Measurements from ENCODE around the gene CD74. TPM values are rescaled to one million over a fixed set of nuclear protein-coding genes. Genes with fewer than 3 reads are reported as not detected.

The CD74 gene
- total and polyA plus RNA-seq, 10 of the 15 experiments (the other 5 are each of a cell fraction or from before 2014, with no cell fraction given) = 1,387 to 11,063 (median 3,922) TPM

- Histone ChIP-seq H3K4me1 (ENCODE audit: control insufficient read depth, insufficient read depth, low read length) (peaks cover 14% of the 10 kb centered on the region), H3K9me3 (replicated peaks; ENCODE audit: control insufficient read depth, insufficient read depth, low read length) (no peaks in the 10 kb centered on the region), H3K9ac (ENCODE audit: control insufficient read depth, insufficient read depth, low read length) (peak overlapping the region; percentile 61), H4K20me1 (ENCODE audit: control insufficient read depth, insufficient read depth) (peaks cover 59% of the 10 kb centered on the region), H3K36me3 (ENCODE audit: control insufficient read depth in 2 of 2, insufficient read depth in 2 of 2, low read length in 1 of 2) (peaks cover 49 to 59% of the 10 kb centered on the region in 2 experiments), H3K27ac (ENCODE audit: control insufficient read depth, insufficient read depth) (peak overlapping the region; percentile 100), H3K4me2 (ENCODE audit: control insufficient read depth, insufficient read depth) (peak overlapping the region; percentile 91), H3K4me3 (peak overlapping the region; percentile 99; the same call in 1 of the 2 replicates), H3K27me3 (replicated peaks in 1 of 2; ENCODE audit: control insufficient read depth in 2 of 2, insufficient read depth in 2 of 2, low read length in 1 of 2) (no peaks in the 10 kb centered on the region), H3K79me2 (ENCODE audit: control insufficient read depth, insufficient read depth, low read length) (peaks cover 65% of the 10 kb centered on the region), H2AFZ (ENCODE audit: control insufficient read depth, low read depth, low read length) (no peak overlapping the region)
- ChIA-PET RAD21 (ENCODE audit: unreplicated experiment) (interaction anchor here (2.2 kb wide), 1 partner anchor 29 kb away, joined by 7 read pairs; no protein-coding TSS in a partner anchor), SMC1A (ENCODE audit: uncharacterized antibody, unreplicated experiment) (interaction anchor here (1.0 to 1.4 kb wide), 4 partner anchors 8 to 25 kb away, joined by 3 to 4 read pairs (median 4); no protein-coding TSS in a partner anchor), POLR2A (interaction anchor here (1.2 to 1.4 kb wide), 3 partner anchors 9 to 30 kb away, joined by 3 to 8 read pairs (median 5); no protein-coding TSS in a partner anchor), CTCF (interaction anchor here (2.1 to 14.0 kb wide), 2 partner anchors 9 to 28 kb away, joined by 11 to 274 read pairs; no protein-coding TSS in a partner anchor)
- BruUV-seq (replicated peaks) = no TSS peak
- no peak for FAIRE-seq
- no peak for DNase-seq (ENCODE audit: low read depth, low spot score)
- WGBS (ENCODE audit: insufficient coverage, insufficient replicate concordance, low lambda C conversion rate, missing lambda C conversion rate) = 34% methylated on average over 13 of the region's 13 CpGs
- intact Hi-C loops (cut with micrococcal nuclease; ENCODE audit: unreplicated experiment) (no loop called here), in situ Hi-C loops (cut with MboI) (no loop called here)
- peak; percentile 5 for ATAC-seq
- TF ChIP-seq NR2C2 (IDR thresholded peaks at IDR 0.05; ENCODE audit: borderline replicate concordance, control insufficient read depth, insufficient read length, low read depth) (no peak), CHD4 (IDR thresholded peaks at IDR 0.05) (no peak), HDAC6 (IDR thresholded peaks at IDR 0.05; ENCODE audit: unreplicated experiment) (no peak), MTA2 (IDR thresholded peaks at IDR 0.05; ENCODE audit: low read depth) (no peak), ZNF217 (IDR thresholded peaks at IDR 0.05) (no peak), MTA3 (IDR thresholded peaks at IDR 0.05; ENCODE audit: borderline replicate concordance, low read length) (no peak), NFIC (IDR thresholded peaks at IDR 0.05; ENCODE audit: low read depth, low read length) (no peak), EED (IDR thresholded peaks at IDR 0.05; ENCODE audit: low read depth) (no peak; the same call in 1 of the 2 replicates), E2F8 (IDR thresholded peaks at IDR 0.05; ENCODE audit: low read depth, partially characterized antibody) (no peak), MYB (IDR thresholded peaks at IDR 0.05; ENCODE audit: borderline replicate concordance, low read depth, low read length) (no peak), ZNF687 (IDR thresholded peaks at IDR 0.05) (peak; percentile 25; the same call in 1 of the 2 replicates), RB1 (IDR thresholded peaks at IDR 0.05; ENCODE audit: borderline replicate concordance) (no peak), GATAD2B (conservative IDR thresholded peaks at IDR 0.05; ENCODE audit: low read depth) (no peak; the same call in 1 of the 2 replicates), ELK1 (IDR thresholded peaks at IDR 0.05; ENCODE audit: low read depth, low read length) (no peak), LARP7 (IDR thresholded peaks at IDR 0.05) (0 out of 2 replicates have a peak, but pooled peaks have one; percentile 34), CEBPB (IDR thresholded peaks at IDR 0.05; ENCODE audit: borderline replicate concordance in 1 of 2, low read depth in 2 of 2, low read length in 2 of 2) (no peak)
Observed at GRCh38 chr5:150407096-150407720, 5.5 kb downstream of the CD74 start.

Measured in GM12878 (cell line).